Measurements from ENCODE around the gene SNX30.

GRCh38 chr9:112861155-112861554 lies 110.6 kb downstream of the SNX30 start:
- TF ChIP-seq TEAD4 (IDR thresholded peaks at IDR 0.05) (no peak), RAD21 (IDR thresholded peaks at IDR 0.05; ENCODE audit: low read depth) (no peak), TAF1 (IDR thresholded peaks at IDR 0.05; ENCODE audit: low read depth) (no peak), FOXM1 (IDR thresholded peaks at IDR 0.05; ENCODE audit: borderline replicate concordance, low read depth) (no peak)

All from Ishikawa (cell line).